Measurements from ENCODE around the gene PPP1R13L.

PPP1R13L gene

GRCh38 chr19:45404557-45405434 is at the start of gene PPP1R13L (continued):
- TF ChIP-seq KLF16 (tag by site-specific recombination; IDR thresholded peaks at IDR 0.05): peak; percentile 40; the same call in 1 of the 2 replicates
- TF ChIP-seq ZNF670 (tag by site-specific recombination; IDR thresholded peaks at IDR 0.05; ENCODE audit: low read depth): no peak
- 0 out of 2 replicates have a peak, but pooled peaks have one; percentile 10 for TF ChIP-seq ZNF629 (tag by site-specific recombination; IDR thresholded peaks at IDR 0.05)
- TF ChIP-seq ZNF48 (tag by site-specific recombination; IDR thresholded peaks at IDR 0.05): no peak
- peak; percentile 38; the same call in 1 of the 2 replicates for TF ChIP-seq IKZF3 (tag by site-specific recombination; IDR thresholded peaks at IDR 0.05)
- TF ChIP-seq HOXA7 (CRISPR knock-in tag; IDR thresholded peaks at IDR 0.05; ENCODE audit: borderline replicate concordance): no peak
- TF ChIP-seq ZNF112 (tag by site-specific recombination; IDR thresholded peaks at IDR 0.05): no peak
- TF ChIP-seq ZNF777 (tag by site-specific recombination; IDR thresholded peaks at IDR 0.05; ENCODE audit: borderline replicate concordance): peak; percentile 60; the same call in 1 of the 2 replicates
- TF ChIP-seq SP2 (tag by site-specific recombination; IDR thresholded peaks at IDR 0.05): peak; percentile 61
- no peak for TF ChIP-seq ZNF341 (tag by site-specific recombination; IDR thresholded peaks at IDR 0.05; ENCODE audit: low read depth)
- TF ChIP-seq KLF8 (tag by site-specific recombination; IDR thresholded peaks at IDR 0.05): peak; percentile 52; the same call in 1 of the 2 replicates
- TF ChIP-seq ZNF366 (tag by site-specific recombination; conservative IDR thresholded peaks at IDR 0.05): no peak
- no peak for TF ChIP-seq ZNF791 (tag by site-specific recombination; IDR thresholded peaks at IDR 0.05)
- TF ChIP-seq ZNF664 (tag by site-specific recombination; IDR thresholded peaks at IDR 0.05): 0 out of 2 replicates have a peak, but pooled peaks have one; percentile 7
- peak; percentile 18; the same call in 1 of the 2 replicates for TF ChIP-seq ZBTB20 (tag by site-specific recombination; IDR thresholded peaks at IDR 0.05)
- no peak; the same call in none of the 2 replicates for TF ChIP-seq PRDM10 (tag by site-specific recombination; IDR thresholded peaks at IDR 0.05)
- peak; percentile 58; the same call in 1 of the 2 replicates for TF ChIP-seq ZNF324 (tag by site-specific recombination; IDR thresholded peaks at IDR 0.05)
- TF ChIP-seq ZNF138 (tag by site-specific recombination; IDR thresholded peaks at IDR 0.05; ENCODE audit: borderline replicate concordance): no peak
- TF ChIP-seq ZNF785 (tag by site-specific recombination; IDR thresholded peaks at IDR 0.05): no peak
- no peak; the same call in 1 of the 2 replicates for TF ChIP-seq ZBTB8A (tag by site-specific recombination; IDR thresholded peaks at IDR 0.05)
- TF ChIP-seq ZNF580 (tag by site-specific recombination; IDR thresholded peaks at IDR 0.05): peak; percentile 92
- TF ChIP-seq, protein P1, sequence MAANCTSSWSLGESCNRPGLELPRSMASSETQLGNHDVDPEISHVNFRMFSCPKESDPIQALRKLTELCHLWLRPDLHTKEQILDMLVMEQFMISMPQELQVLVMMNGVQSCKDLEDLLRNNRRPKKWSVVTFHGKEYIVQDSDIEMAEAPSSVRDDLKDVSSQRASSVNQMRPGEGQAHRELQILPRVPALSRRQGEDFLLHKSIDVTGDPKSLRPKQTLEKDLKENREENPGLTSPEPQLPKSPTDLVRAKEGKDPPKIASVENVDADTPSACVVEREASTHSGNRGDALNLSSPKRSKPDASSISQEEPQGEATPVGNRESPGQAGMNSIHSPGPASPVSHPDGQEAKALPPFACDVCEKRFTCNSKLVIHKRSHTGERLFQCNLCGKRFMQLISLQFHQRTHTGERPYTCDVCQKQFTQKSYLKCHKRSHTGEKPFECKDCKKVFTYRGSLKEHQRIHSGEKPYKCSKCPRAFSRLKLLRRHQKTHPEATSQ (tag by site-specific recombination; IDR thresholded peaks at IDR 0.05): no peak
- peak; percentile 71 for TF ChIP-seq KLF9 (tag by site-specific recombination; IDR thresholded peaks at IDR 0.05; ENCODE audit: low read depth)
- TF ChIP-seq ZIC2 (tag by site-specific recombination; IDR thresholded peaks at IDR 0.05): no peak
- 0 out of 2 replicates have a peak, but pooled peaks have one; percentile 19 for TF ChIP-seq SCRT1 (tag by site-specific recombination; IDR thresholded peaks at IDR 0.05; ENCODE audit: borderline replicate concordance)
- TF ChIP-seq ZNF561 (tag by site-specific recombination; IDR thresholded peaks at IDR 0.05; ENCODE audit: borderline replicate concordance): no peak
- TF ChIP-seq, protein P2, sequence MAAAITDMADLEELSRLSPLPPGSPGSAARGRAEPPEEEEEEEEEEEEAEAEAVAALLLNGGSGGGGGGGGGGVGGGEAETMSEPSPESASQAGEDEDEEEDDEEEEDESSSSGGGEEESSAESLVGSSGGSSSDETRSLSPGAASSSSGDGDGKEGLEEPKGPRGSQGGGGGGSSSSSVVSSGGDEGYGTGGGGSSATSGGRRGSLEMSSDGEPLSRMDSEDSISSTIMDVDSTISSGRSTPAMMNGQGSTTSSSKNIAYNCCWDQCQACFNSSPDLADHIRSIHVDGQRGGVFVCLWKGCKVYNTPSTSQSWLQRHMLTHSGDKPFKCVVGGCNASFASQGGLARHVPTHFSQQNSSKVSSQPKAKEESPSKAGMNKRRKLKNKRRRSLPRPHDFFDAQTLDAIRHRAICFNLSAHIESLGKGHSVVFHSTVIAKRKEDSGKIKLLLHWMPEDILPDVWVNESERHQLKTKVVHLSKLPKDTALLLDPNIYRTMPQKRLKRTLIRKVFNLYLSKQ (tag by site-specific recombination; IDR thresholded peaks at IDR 0.05; ENCODE audit: borderline replicate concordance): no peak
- TF ChIP-seq ZNF146 (tag by site-specific recombination; IDR thresholded peaks at IDR 0.05): no peak
- no peak for TF ChIP-seq ZNF155 (tag by site-specific recombination; IDR thresholded peaks at IDR 0.05)
- TF ChIP-seq, protein P3, sequence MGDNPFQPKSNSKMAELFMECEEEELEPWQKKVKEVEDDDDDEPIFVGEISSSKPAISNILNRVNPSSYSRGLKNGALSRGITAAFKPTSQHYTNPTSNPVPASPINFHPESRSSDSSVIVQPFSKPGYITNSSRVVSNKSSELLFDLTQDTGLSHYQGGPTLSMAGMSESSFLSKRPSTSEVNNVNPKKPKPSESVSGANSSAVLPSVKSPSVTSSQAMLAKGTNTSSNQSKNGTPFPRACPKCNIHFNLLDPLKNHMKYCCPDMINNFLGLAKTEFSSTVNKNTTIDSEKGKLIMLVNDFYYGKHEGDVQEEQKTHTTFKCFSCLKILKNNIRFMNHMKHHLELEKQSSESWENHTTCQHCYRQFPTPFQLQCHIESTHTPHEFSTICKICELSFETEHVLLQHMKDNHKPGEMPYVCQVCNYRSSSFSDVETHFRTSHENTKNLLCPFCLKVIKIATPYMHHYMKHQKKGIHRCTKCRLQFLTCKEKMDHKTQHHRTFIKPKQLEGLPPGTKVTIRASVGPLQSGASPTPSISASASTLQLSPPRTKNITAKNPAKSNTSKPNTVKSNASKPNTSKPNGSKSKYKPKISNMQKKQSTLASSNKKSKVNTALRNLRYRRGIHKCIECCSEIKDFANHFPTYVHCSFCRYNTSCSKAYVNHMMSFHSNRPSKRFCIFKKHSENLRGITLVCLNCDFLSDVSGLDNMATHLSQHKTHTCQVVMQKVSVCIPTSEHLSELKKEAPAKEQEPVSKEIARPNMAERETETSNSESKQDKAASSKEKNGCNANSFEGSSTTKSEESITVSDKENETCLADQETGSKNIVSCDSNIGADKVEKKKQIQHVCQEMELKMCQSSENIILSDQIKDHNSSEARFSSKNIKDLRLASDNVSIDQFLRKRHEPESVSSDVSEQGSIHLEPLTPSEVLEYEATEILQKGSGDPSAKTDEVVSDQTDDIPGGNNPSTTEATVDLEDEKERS (tag by site-specific recombination; IDR thresholded peaks at IDR 0.05): peak; percentile 92

Data from HEK293 (cell line).